ENCODE measurements around the gene OR13J1.

GRCh38 chr9:35836595-35836994, 33.6 kb downstream of the OR13J1 start:
- TF ChIP-seq CTCF (IDR thresholded peaks at IDR 0.05) (no peak), POLR2AphosphoS5 (IDR thresholded peaks at IDR 0.05; ENCODE audit: low read depth, low read length) (no peak), TCF7L2 (IDR thresholded peaks at IDR 0.05; ENCODE audit: low read depth, low read length) (no peak)

Measured in Panc1 (cell line).